A673 (cell line): ENCODE measurements around the gene CRPPA.

Experiments
- EZH2 ChIP-seq: fragments of 200-600 bp; sonication (generic); IDR thresholded peaks from 2 replicates; pipeline ENCODE4 v1.6.1; 2017; ENCODE audit warnings: borderline replicate concordance, low read depth, mild to moderate bottlenecking, mixed read lengths, antibody characterized with exemption, low read length; ENCODE audit not compliant: poor library complexity, severe bottlenecking
- TF ChIP-seq, protein P1 (sequence below): fragments of 300-800, 200-600 bp; sonication (generic); conservative IDR thresholded peaks from 2 replicates; pipeline ENCODE4 v1.5.1; 2017; ENCODE audit warnings: low read depth, mild to moderate bottlenecking, antibody characterized with exemption, low read length, moderate library complexity, mixed read lengths

GRCh38 chr7:16419859-16420258, 1.5 kb downstream of the CRPPA start:
- TF ChIP-seq EZH2: no peak
- TF ChIP-seq, protein P1, sequence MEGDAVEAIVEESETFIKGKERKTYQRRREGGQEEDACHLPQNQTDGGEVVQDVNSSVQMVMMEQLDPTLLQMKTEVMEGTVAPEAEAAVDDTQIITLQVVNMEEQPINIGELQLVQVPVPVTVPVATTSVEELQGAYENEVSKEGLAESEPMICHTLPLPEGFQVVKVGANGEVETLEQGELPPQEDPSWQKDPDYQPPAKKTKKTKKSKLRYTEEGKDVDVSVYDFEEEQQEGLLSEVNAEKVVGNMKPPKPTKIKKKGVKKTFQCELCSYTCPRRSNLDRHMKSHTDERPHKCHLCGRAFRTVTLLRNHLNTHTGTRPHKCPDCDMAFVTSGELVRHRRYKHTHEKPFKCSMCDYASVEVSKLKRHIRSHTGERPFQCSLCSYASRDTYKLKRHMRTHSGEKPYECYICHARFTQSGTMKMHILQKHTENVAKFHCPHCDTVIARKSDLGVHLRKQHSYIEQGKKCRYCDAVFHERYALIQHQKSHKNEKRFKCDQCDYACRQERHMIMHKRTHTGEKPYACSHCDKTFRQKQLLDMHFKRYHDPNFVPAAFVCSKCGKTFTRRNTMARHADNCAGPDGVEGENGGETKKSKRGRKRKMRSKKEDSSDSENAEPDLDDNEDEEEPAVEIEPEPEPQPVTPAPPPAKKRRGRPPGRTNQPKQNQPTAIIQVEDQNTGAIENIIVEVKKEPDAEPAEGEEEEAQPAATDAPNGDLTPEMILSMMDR: no peak
